Bone marrow (tissue), 2 donors: Measurements from ENCODE around the gene HAO2.
"Not testable (repeated sequence)": the region's sequence is repeated elsewhere in the genome, so short reads cannot be mapped to it uniquely, and the experiment has no call there.

Experiments
- DNase-seq, 2 donors: peaks; one replicate each; lab custom pipeline; 2025; lab: John Stamatoyannopoulos, UW

Gene HAO2

GRCh38 chr1:119345398-119345797, 23.2 kb upstream of the HAO2 start:
- DNase-seq, result no peak

GRCh38 chr1:119347858-119348257, 20.7 kb upstream of the HAO2 start:
- no peak for DNase-seq

GRCh38 chr1:119348941-119349340, 19.6 kb upstream of the HAO2 start:
- no peak for DNase-seq

- not testable (repeated sequence) for DNase-seq
Observed at GRCh38 chr1:119350866-119351265, 17.7 kb upstream of the HAO2 start.

GRCh38 chr1:119351997-119352396, 16.6 kb upstream of the HAO2 start:
- no peak for DNase-seq

GRCh38 chr1:119353836-119354235, 14.7 kb upstream of the HAO2 start:
- DNase-seq, result no peak

GRCh38 chr1:119358636-119359035, 9.9 kb upstream of the HAO2 start:
- no peak for DNase-seq

GRCh38 chr1:119359730-119360129, 8.9 kb upstream of the HAO2 start:
- no peak for DNase-seq

GRCh38 chr1:119361205-119361604, 7.4 kb upstream of the HAO2 start:
- no peak for DNase-seq

- no peak for DNase-seq
Observed at GRCh38 chr1:119361620-119362344, 6.8 kb upstream of the HAO2 start.

GRCh38 chr1:119363162-119363561, 5.4 kb upstream of the HAO2 start:
- no peak for DNase-seq

- no peak for DNase-seq
Observed at GRCh38 chr1:119364640-119365039, 3.9 kb upstream of the HAO2 start.

- no peak for DNase-seq
Observed at GRCh38 chr1:119366424-119366823, 2.2 kb upstream of the HAO2 start.

- no peak for DNase-seq
Observed at GRCh38 chr1:119367432-119368124, 1.0 kb upstream of the HAO2 start.

GRCh38 chr1:119370748-119371147, 2.2 kb downstream of the HAO2 start:
- DNase-seq, result no peak

- DNase-seq, result no peak
Observed at GRCh38 chr1:119371815-119372214, 3.2 kb downstream of the HAO2 start.

GRCh38 chr1:119372503-119373086, 4.0 kb downstream of the HAO2 start:
- no peak for DNase-seq

GRCh38 chr1:119373465-119373864, 4.9 kb downstream of the HAO2 start:
- DNase-seq, result no peak

GRCh38 chr1:119374208-119374874, 5.8 kb downstream of the HAO2 start:
- no peak for DNase-seq

- no peak for DNase-seq
Observed at GRCh38 chr1:119375366-119375765, 6.8 kb downstream of the HAO2 start.

- DNase-seq, result no peak
Observed at GRCh38 chr1:119376594-119376993, 8.0 kb downstream of the HAO2 start.

- DNase-seq, result not testable (repeated sequence)
Observed at GRCh38 chr1:119377594-119377993, 9.0 kb downstream of the HAO2 start.

GRCh38 chr1:119379117-119379516, 10.5 kb downstream of the HAO2 start:
- DNase-seq, result no peak
